Measurements from ENCODE around the gene TPST1.
"Not testable (repeated sequence)": the region's sequence is repeated elsewhere in the genome, so short reads cannot be mapped to it uniquely, and the experiment has no call there.

The TPST1 gene

GRCh38 chr7:66175006-66175405 is 30.1 kb upstream of the TPST1 start:
- H3K36me3 ChIP-seq (ENCODE audit: control insufficient read depth, insufficient read depth, low read length); H3K9ac ChIP-seq (ENCODE audit: low read depth, low read length); H3K27me3 ChIP-seq (ENCODE audit: control insufficient read depth, insufficient read depth, low read length); H3K4me3 ChIP-seq (ENCODE audit: low read depth, low read length); H3K9me3 ChIP-seq (ENCODE audit: control insufficient read depth, insufficient read depth, low read length); H3K4me1 ChIP-seq (ENCODE audit: control insufficient read depth, insufficient read depth, low read length): not testable (repeated sequence)

DNA sequence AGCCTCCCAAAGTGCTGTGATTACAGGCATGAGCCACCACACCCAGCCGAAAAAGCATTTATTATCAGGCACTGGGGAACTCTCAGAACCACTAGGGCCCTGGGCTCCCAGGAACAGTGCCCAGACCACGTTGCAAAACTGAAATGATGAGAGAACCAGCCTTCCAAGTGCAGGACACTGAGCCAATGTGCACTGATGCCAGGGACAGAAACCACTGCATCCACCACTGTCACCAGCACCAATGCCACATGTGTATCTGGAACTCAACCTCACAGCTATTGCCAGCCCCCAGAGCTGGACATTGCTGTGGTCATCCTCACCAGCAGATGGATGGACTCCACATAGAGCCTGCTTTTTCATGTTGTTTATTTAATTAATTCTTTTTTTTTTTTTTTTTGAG is 28.2 kb upstream of the TPST1 start:
- no peaks in the 10 kb centered on the region for H3K9me3 ChIP-seq (ENCODE audit: control insufficient read depth, insufficient read depth, low read length)
- no peaks in the 10 kb centered on the region for H3K36me3 ChIP-seq (ENCODE audit: control insufficient read depth, insufficient read depth, low read length)
- peaks cover 2% of the 10 kb centered on the region for H3K4me1 ChIP-seq (ENCODE audit: control insufficient read depth, insufficient read depth, low read length)
- no peaks in the 10 kb centered on the region for H3K27me3 ChIP-seq (ENCODE audit: control insufficient read depth, insufficient read depth, low read length)
- H3K4me3 ChIP-seq (ENCODE audit: low read depth, low read length): no peak overlapping the region
- no peak overlapping the region for H3K9ac ChIP-seq (ENCODE audit: low read depth, low read length)

DNA sequence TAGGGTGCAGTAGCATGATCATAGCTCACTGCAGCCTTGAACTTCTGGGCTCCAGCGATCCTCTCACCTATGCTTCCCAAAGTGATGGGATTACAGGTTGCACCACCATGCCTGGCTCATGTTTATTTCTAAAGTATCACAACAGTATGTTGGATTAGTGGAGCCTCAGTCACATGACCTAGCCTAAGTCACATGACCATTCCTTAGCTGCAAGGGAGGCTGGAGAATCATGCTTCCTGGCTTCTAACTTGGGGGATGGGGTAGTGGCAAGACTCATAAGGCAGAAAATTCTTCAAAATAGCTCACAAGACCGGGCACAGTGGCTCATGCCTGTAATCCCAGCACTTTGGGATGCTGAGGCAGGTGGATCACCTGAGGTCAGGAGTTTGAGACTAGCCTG is 26.9 kb upstream of the TPST1 start:
- H3K36me3 ChIP-seq (ENCODE audit: control insufficient read depth, insufficient read depth, low read length): no peaks in the 10 kb centered on the region
- peaks cover 2% of the 10 kb centered on the region for H3K4me1 ChIP-seq (ENCODE audit: control insufficient read depth, insufficient read depth, low read length)
- no peaks in the 10 kb centered on the region for H3K27me3 ChIP-seq (ENCODE audit: control insufficient read depth, insufficient read depth, low read length)
- no peaks in the 10 kb centered on the region for H3K9me3 ChIP-seq (ENCODE audit: control insufficient read depth, insufficient read depth, low read length)
- H3K4me3 ChIP-seq (ENCODE audit: low read depth, low read length): no peak overlapping the region
- H3K9ac ChIP-seq (ENCODE audit: low read depth, low read length): no peak overlapping the region

DNA sequence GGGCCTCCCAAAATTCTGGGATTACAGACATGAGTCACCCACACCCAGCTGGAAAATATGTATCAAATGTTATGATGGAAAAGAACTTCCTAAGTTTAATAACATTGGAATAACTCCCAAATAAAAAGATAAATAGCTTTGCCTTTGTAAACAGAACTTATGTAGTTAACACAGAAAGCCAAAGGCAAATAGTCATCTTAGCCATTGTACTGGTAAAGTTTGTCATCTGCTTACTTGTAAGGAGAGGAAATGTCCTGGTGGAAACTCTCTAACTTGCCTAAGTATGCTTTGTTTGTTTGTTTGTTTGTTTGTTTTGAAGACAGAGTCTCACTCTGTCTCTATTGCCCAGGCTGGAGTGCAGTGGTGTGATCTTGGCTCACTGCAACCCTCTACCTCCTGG is 23.8 kb upstream of the TPST1 start:
- H3K27me3 ChIP-seq (ENCODE audit: control insufficient read depth, insufficient read depth, low read length): no peaks in the 10 kb centered on the region
- H3K36me3 ChIP-seq (ENCODE audit: control insufficient read depth, insufficient read depth, low read length): no peaks in the 10 kb centered on the region
- no peak overlapping the region for H3K9ac ChIP-seq (ENCODE audit: low read depth, low read length)
- no peaks in the 10 kb centered on the region for H3K4me1 ChIP-seq (ENCODE audit: control insufficient read depth, insufficient read depth, low read length)
- H3K9me3 ChIP-seq (ENCODE audit: control insufficient read depth, insufficient read depth, low read length): no peaks in the 10 kb centered on the region
- no peak overlapping the region for H3K4me3 ChIP-seq (ENCODE audit: low read depth, low read length)

GRCh38 chr7:66181845-66182244 is 23.3 kb upstream of the TPST1 start:
- no peak overlapping the region for H3K9ac ChIP-seq (ENCODE audit: low read depth, low read length)
- no peaks in the 10 kb centered on the region for H3K36me3 ChIP-seq (ENCODE audit: control insufficient read depth, insufficient read depth, low read length)
- no peak overlapping the region for H3K4me3 ChIP-seq (ENCODE audit: low read depth, low read length)
- H3K4me1 ChIP-seq (ENCODE audit: control insufficient read depth, insufficient read depth, low read length): no peaks in the 10 kb centered on the region
- no peaks in the 10 kb centered on the region for H3K9me3 ChIP-seq (ENCODE audit: control insufficient read depth, insufficient read depth, low read length)
- no peaks in the 10 kb centered on the region for H3K27me3 ChIP-seq (ENCODE audit: control insufficient read depth, insufficient read depth, low read length)

DNA sequence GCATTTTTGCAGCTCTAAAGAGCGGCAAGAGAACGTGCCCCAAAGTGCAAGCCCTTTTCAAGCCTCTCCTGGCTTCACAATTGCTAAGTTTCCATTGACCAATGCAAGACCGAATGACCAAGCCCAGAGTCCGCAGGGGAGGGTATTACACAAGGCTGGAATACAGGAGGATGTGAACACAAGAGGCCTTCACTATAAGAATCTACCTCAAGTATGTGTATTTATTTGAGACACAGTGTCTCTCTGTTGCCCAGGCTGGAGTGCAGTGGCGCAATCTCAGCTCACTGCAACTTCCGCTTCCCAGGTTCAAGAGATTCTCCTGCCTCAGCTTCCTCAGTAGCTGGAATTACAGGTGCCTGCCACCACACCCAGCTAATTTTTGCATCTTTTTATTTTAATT is 22.2 kb upstream of the TPST1 start:
- Histone ChIP-seq H3K36me3 (ENCODE audit: control insufficient read depth, insufficient read depth, low read length) (no peaks in the 10 kb centered on the region), H3K9ac (ENCODE audit: low read depth, low read length) (no peak overlapping the region), H3K4me3 (ENCODE audit: low read depth, low read length) (no peak overlapping the region), H3K9me3 (ENCODE audit: control insufficient read depth, insufficient read depth, low read length) (no peaks in the 10 kb centered on the region), H3K27me3 (ENCODE audit: control insufficient read depth, insufficient read depth, low read length) (no peaks in the 10 kb centered on the region), H3K4me1 (ENCODE audit: control insufficient read depth, insufficient read depth, low read length) (no peaks in the 10 kb centered on the region)

DNA sequence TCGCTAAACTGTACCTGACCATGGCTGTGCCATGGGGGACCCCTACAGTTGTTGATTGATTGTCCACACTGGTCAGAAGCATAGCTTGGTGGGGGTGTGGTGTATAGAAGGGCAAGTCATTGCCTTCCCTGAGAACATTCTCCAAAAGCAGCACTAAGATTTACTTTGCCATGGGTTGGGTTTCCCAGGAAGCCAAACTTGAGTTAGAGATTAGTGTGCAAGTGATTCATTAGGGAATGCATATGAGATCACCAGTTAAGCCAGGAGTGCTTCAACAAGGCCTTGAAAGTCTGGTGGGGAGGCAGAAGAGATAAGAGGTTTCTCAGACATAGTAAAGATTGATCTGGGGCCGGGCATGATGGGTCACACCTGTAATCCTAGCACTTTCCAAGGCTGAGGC is 21.4 kb upstream of the TPST1 start:
- H3K9ac ChIP-seq (ENCODE audit: low read depth, low read length): no peak overlapping the region
- H3K27me3 ChIP-seq (ENCODE audit: control insufficient read depth, insufficient read depth, low read length): no peaks in the 10 kb centered on the region
- H3K4me3 ChIP-seq (ENCODE audit: low read depth, low read length): no peak overlapping the region
- no peaks in the 10 kb centered on the region for H3K4me1 ChIP-seq (ENCODE audit: control insufficient read depth, insufficient read depth, low read length)
- H3K9me3 ChIP-seq (ENCODE audit: control insufficient read depth, insufficient read depth, low read length): no peaks in the 10 kb centered on the region
- H3K36me3 ChIP-seq (ENCODE audit: control insufficient read depth, insufficient read depth, low read length): no peaks in the 10 kb centered on the region

GRCh38 chr7:66185680-66186187 is 19.4 kb upstream of the TPST1 start:
- no peaks in the 10 kb centered on the region for H3K4me1 ChIP-seq (ENCODE audit: control insufficient read depth, insufficient read depth, low read length)
- no peak overlapping the region for H3K9ac ChIP-seq (ENCODE audit: low read depth, low read length)
- no peaks in the 10 kb centered on the region for H3K36me3 ChIP-seq (ENCODE audit: control insufficient read depth, insufficient read depth, low read length)
- no peaks in the 10 kb centered on the region for H3K9me3 ChIP-seq (ENCODE audit: control insufficient read depth, insufficient read depth, low read length)
- H3K4me3 ChIP-seq (ENCODE audit: low read depth, low read length): no peak overlapping the region
- H3K27me3 ChIP-seq (ENCODE audit: control insufficient read depth, insufficient read depth, low read length): no peaks in the 10 kb centered on the region

GRCh38 chr7:66186991-66187390 is 18.1 kb upstream of the TPST1 start:
- no peak overlapping the region for H3K4me3 ChIP-seq (ENCODE audit: low read depth, low read length)
- no peaks in the 10 kb centered on the region for H3K9me3 ChIP-seq (ENCODE audit: control insufficient read depth, insufficient read depth, low read length)
- H3K9ac ChIP-seq (ENCODE audit: low read depth, low read length): no peak overlapping the region
- no peaks in the 10 kb centered on the region for H3K27me3 ChIP-seq (ENCODE audit: control insufficient read depth, insufficient read depth, low read length)
- H3K36me3 ChIP-seq (ENCODE audit: control insufficient read depth, insufficient read depth, low read length): no peaks in the 10 kb centered on the region
- H3K4me1 ChIP-seq (ENCODE audit: control insufficient read depth, insufficient read depth, low read length): no peaks in the 10 kb centered on the region

GRCh38 chr7:66187905-66188304 is 17.2 kb upstream of the TPST1 start:
- H3K9ac ChIP-seq (ENCODE audit: low read depth, low read length): no peak overlapping the region
- H3K9me3 ChIP-seq (ENCODE audit: control insufficient read depth, insufficient read depth, low read length): no peaks in the 10 kb centered on the region
- no peaks in the 10 kb centered on the region for H3K36me3 ChIP-seq (ENCODE audit: control insufficient read depth, insufficient read depth, low read length)
- H3K4me1 ChIP-seq (ENCODE audit: control insufficient read depth, insufficient read depth, low read length): no peaks in the 10 kb centered on the region
- H3K27me3 ChIP-seq (ENCODE audit: control insufficient read depth, insufficient read depth, low read length): no peaks in the 10 kb centered on the region
- no peak overlapping the region for H3K4me3 ChIP-seq (ENCODE audit: low read depth, low read length)

DNA sequence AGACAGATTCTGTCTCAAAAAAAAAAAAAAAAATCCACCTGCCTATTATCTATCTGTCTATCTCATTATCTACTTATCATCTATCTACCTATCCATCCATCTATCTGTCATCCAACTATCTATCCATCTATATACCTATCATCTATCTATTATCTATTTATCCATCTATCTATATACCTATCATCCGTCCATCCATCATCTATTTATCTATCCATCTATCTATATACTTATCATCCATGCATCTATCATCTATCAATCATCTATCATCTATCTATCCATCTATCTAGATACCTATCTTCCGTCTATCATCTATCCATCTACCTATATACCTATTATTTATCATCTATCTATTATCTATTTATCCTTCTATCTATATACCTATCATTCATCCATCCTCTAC is 16.5 kb upstream of the TPST1 start:
- Histone ChIP-seq H3K9ac (ENCODE audit: low read depth, low read length) (no peak overlapping the region), H3K27me3 (ENCODE audit: control insufficient read depth, insufficient read depth, low read length) (no peaks in the 10 kb centered on the region), H3K36me3 (ENCODE audit: control insufficient read depth, insufficient read depth, low read length) (no peaks in the 10 kb centered on the region), H3K4me3 (ENCODE audit: low read depth, low read length) (no peak overlapping the region), H3K9me3 (ENCODE audit: control insufficient read depth, insufficient read depth, low read length) (no peaks in the 10 kb centered on the region), H3K4me1 (ENCODE audit: control insufficient read depth, insufficient read depth, low read length) (no peaks in the 10 kb centered on the region)

GRCh38 chr7:66189695-66190503 is 15.2 kb upstream of the TPST1 start:
- no peak overlapping the region for H3K9ac ChIP-seq (ENCODE audit: low read depth, low read length)
- no peaks in the 10 kb centered on the region for H3K9me3 ChIP-seq (ENCODE audit: control insufficient read depth, insufficient read depth, low read length)
- H3K4me3 ChIP-seq (ENCODE audit: low read depth, low read length): no peak overlapping the region
- H3K4me1 ChIP-seq (ENCODE audit: control insufficient read depth, insufficient read depth, low read length): no peaks in the 10 kb centered on the region
- no peaks in the 10 kb centered on the region for H3K27me3 ChIP-seq (ENCODE audit: control insufficient read depth, insufficient read depth, low read length)
- H3K36me3 ChIP-seq (ENCODE audit: control insufficient read depth, insufficient read depth, low read length): no peaks in the 10 kb centered on the region

All from iPS-15b (cell line).